Hepatocyte (in vitro differentiated cells): ENCODE measurements around the gene TNFAIP6. TPM values are rescaled to one million over a fixed set of nuclear protein-coding genes. Genes with fewer than 3 reads are reported as not detected.

Experiments used
- DNase-seq: peaks from one replicate; pipeline ENCODE4 v3.0.0-alpha.2; 2016; ENCODE audit warnings: low spot score
- H2AFZ ChIP-seq: fragments of 200-600 bp; sonication (generic); 2 replicates; pipeline ENCODE4 v1.6.0; 2016; ENCODE audit warnings: antibody characterized with exemption, mild to moderate bottlenecking
- H3K27ac ChIP-seq: fragments of 200-600 bp; sonication (generic); 2 replicates; pipeline ENCODE4 v1.5.1; 2016; ENCODE audit warnings: mild to moderate bottlenecking
- H3K27me3 ChIP-seq: fragments of 200-600 bp; sonication (generic); 2 replicates; pipeline ENCODE4 v1.6.1; 2016
- H3K36me3 ChIP-seq: fragments of 200-600 bp; sonication (generic); replicated peaks from 2 replicates; pipeline ENCODE4 v1.5.1; 2016; ENCODE audit warnings: low read depth; ENCODE audit not compliant: insufficient read depth
- H3K4me1 ChIP-seq: fragments of 200-600 bp; sonication (generic); 2 replicates; pipeline ENCODE4 v1.5.1; 2016; ENCODE audit warnings: mild to moderate bottlenecking, moderate library complexity; ENCODE audit not compliant: insufficient read depth
- H3K4me2 ChIP-seq: fragments of 200-600 bp; sonication (generic); 2 replicates; pipeline ENCODE4 v1.6.0; 2016
- H3K4me3 ChIP-seq: fragments of 200-600 bp; sonication (generic); 2 replicates; pipeline ENCODE4 v1.5.1; 2016; ENCODE audit warnings: mild to moderate bottlenecking
- H3K79me2 ChIP-seq: fragments of 200-600 bp; sonication (generic); 2 replicates; pipeline ENCODE4 v1.6.0; 2017; ENCODE audit warnings: mild to moderate bottlenecking
- H3K9me2 ChIP-seq: fragments of 200-600 bp; sonication (generic); replicated peaks from 2 replicates; pipeline ENCODE4 v1.6.0; 2017; ENCODE audit warnings: mild to moderate bottlenecking; ENCODE audit not compliant: insufficient read depth
- H3K9me3 ChIP-seq: fragments of 200-600 bp; sonication (generic); 2 replicates; pipeline ENCODE4 v1.5.1; 2016; ENCODE audit warnings: low read depth, mild to moderate bottlenecking
- H4K20me1 ChIP-seq: fragments of 200-600 bp; sonication (generic); 2 replicates; pipeline ENCODE4 v1.6.0; 2016; ENCODE audit warnings: mild to moderate bottlenecking; ENCODE audit not compliant: insufficient read depth, poor library complexity, severe bottlenecking
- CTCF ChIP-seq: fragments of 200-600 bp; sonication (generic); IDR thresholded peaks from 2 replicates; pipeline ENCODE4 v1.5.1; 2016; ENCODE audit warnings: antibody characterized with exemption, mild to moderate bottlenecking; ENCODE audit not compliant: poor library complexity
- EZH2 ChIP-seq: fragments of 200-600 bp; sonication (generic); IDR thresholded peaks from 2 replicates; pipeline ENCODE4 v1.6.1; 2016; ENCODE audit warnings: antibody characterized with exemption, mild to moderate bottlenecking, borderline replicate concordance
- EZH2phosphoT487 ChIP-seq: fragments of 200-600 bp; sonication (generic); IDR thresholded peaks from one replicate; pipeline ENCODE4 v1.6.1; 2018; ENCODE audit warnings: antibody characterized with exemption, mild to moderate bottlenecking, low read depth, moderate library complexity; ENCODE audit not compliant: unreplicated experiment, severe bottlenecking
- WGBS: methylation state at CpG from one replicate; pipeline ENCODE4 v1.1.6; 2016; ENCODE audit warnings: low lambda C conversion rate; ENCODE audit errors: missing lambda C conversion rate; 5-methylcytosine and 5-hydroxymethylcytosine counted together
- polyA plus RNA-seq: library from polyadenylated mRNA; unstranded; fragments of >200 nt; fragmentation: Nextera tagmentation; extraction: Ambion mirVana; gene quantifications from 2 replicates; pipeline ENCODE4 v1.2.1, GENCODE V29; 2016
- total RNA-seq: library from RNA; depleted of rRNA; stranded (reverse); fragments of >200 nt; gene quantifications from 2 replicates; pipeline ENCODE4 v1.2.3, GENCODE V29; 2014

TNFAIP6 gene
- total and polyA plus RNA-seq, 2 experiments from 2014 or later: 10.5 to 13.0 TPM

- no peak overlapping the region for H2AFZ ChIP-seq
- TF ChIP-seq EZH2 (no peak), CTCF (no peak), EZH2phosphoT487 (no peak)
- no peak overlapping the region for H3K4me2 ChIP-seq
- no peak overlapping the region for H3K4me3 ChIP-seq
- no peaks in the 10 kb centered on the region for H4K20me1 ChIP-seq
- no peak for DNase-seq
- no peaks in the 10 kb centered on the region for H3K36me3 ChIP-seq
- no peaks in the 10 kb centered on the region for H3K9me2 ChIP-seq
- 87% methylated on average over 4 of the region's 4 CpGs for WGBS
- H3K27me3 ChIP-seq: no peaks in the 10 kb centered on the region
- H3K79me2 ChIP-seq: no peaks in the 10 kb centered on the region
- no peaks in the 10 kb centered on the region for H3K9me3 ChIP-seq
- H3K27ac ChIP-seq: no peak overlapping the region
- H3K4me1 ChIP-seq: no peaks in the 10 kb centered on the region
Measured at GRCh38 chr2:151403914-151404313, 46.5 kb downstream of the TNFAIP6 start.

GRCh38 chr2:151405376-151405775, 48.0 kb downstream of the TNFAIP6 start:
- no peaks in the 10 kb centered on the region for H4K20me1 ChIP-seq
- no peak for DNase-seq
- TF ChIP-seq EZH2 (no peak), EZH2phosphoT487 (no peak), CTCF (no peak)
- no peaks in the 10 kb centered on the region for H3K4me1 ChIP-seq
- H3K4me2 ChIP-seq: no peak overlapping the region
- H3K9me3 ChIP-seq: no peaks in the 10 kb centered on the region
- H3K27me3 ChIP-seq: no peaks in the 10 kb centered on the region
- H3K4me3 ChIP-seq: no peak overlapping the region
- H3K79me2 ChIP-seq: peaks cover 2% of the 10 kb centered on the region
- H3K36me3 ChIP-seq: no peaks in the 10 kb centered on the region
- no peak overlapping the region for H3K27ac ChIP-seq
- H2AFZ ChIP-seq: no peak overlapping the region
- no peaks in the 10 kb centered on the region for H3K9me2 ChIP-seq
- WGBS: 89% methylated on average over 4 of the region's 4 CpGs

DNA sequence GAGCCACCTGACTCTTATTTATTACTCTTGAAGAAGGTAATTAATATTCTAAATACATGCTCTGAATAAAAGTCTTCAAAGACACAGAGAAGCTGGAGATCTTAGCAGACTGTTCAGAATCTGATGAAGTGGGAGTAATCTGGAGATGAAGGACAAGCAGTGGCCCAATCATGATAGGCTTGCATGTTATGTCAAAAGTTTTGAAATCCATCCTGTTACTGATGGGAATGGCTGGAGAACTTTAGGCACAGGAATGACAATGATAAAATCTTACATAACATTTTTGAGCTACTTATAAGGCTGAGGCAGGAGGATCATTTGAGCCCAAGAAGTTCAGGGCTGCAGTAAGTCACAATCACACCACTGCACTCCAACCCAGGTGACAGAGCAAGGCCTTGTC, 49.9 kb downstream of the TNFAIP6 start:
- no peak for TF ChIP-seq EZH2
- TF ChIP-seq CTCF: no peak
- no peak for TF ChIP-seq EZH2phosphoT487
- peaks cover 4% of the 10 kb centered on the region for H4K20me1 ChIP-seq
- H2AFZ ChIP-seq: no peak overlapping the region
- no peaks in the 10 kb centered on the region for H3K27me3 ChIP-seq
- peaks cover 8% of the 10 kb centered on the region for H3K4me1 ChIP-seq
- H3K79me2 ChIP-seq: peaks cover 21% of the 10 kb centered on the region
- H3K36me3 ChIP-seq: no peaks in the 10 kb centered on the region
- no peak overlapping the region for H3K4me3 ChIP-seq
- no peak overlapping the region for H3K27ac ChIP-seq
- H3K9me2 ChIP-seq: no peaks in the 10 kb centered on the region
- no peak for DNase-seq
- no peak overlapping the region for H3K4me2 ChIP-seq
- H3K9me3 ChIP-seq: no peaks in the 10 kb centered on the region
